ENCODE data around the gene ZNF804A.

GRCh38 chr2:184602734-184603133, 4.4 kb downstream of the ZNF804A start:
- no peak for TF ChIP-seq OSR1 (CRISPR knock-in tag; IDR thresholded peaks at IDR 0.05)
- no peak for TF ChIP-seq SNAI2 (CRISPR knock-in tag; IDR thresholded peaks at IDR 0.05)
- no peak for TF ChIP-seq RARB (CRISPR knock-in tag; IDR thresholded peaks at IDR 0.05)
- no peak; the same call in 1 of the 2 replicates for TF ChIP-seq ZNF70 (CRISPR knock-in tag; IDR thresholded peaks at IDR 0.05)
- no peak for TF ChIP-seq PPARA (CRISPR knock-in tag; IDR thresholded peaks at IDR 0.05; ENCODE audit: borderline replicate concordance)
- TF ChIP-seq PATZ1 (CRISPR knock-in tag; IDR thresholded peaks at IDR 0.05; ENCODE audit: borderline replicate concordance), result no peak

All from SK-N-SH treated with all-trans-retinoic acid at 6 μM for 48 hours (cell line).